HEK293 (cell line): Measurements from ENCODE around the gene ABHD11.

ENCODE experiments used
- KLF1 ChIP-seq: fragments of 450-650 bp; formaldehyde crosslinking; IDR thresholded peaks from 2 replicates; pipeline ENCODE4 v1.5.1; 2016; ENCODE audit warnings: missing biosample characterization, missing genetic modification characterization
- MZF1 ChIP-seq: fragments of 450-650 bp; formaldehyde crosslinking; IDR thresholded peaks from 2 replicates; pipeline ENCODE4 v1.5.1; 2017; ENCODE audit warnings: missing biosample characterization, missing genetic modification characterization, borderline replicate concordance
- SP2 ChIP-seq: fragments of 450-650 bp; formaldehyde crosslinking; IDR thresholded peaks from 2 replicates; pipeline ENCODE4 v1.5.1; 2016; ENCODE audit warnings: missing biosample characterization, missing genetic modification characterization
- ZBTB48 ChIP-seq: fragments of 450-650 bp; formaldehyde crosslinking; IDR thresholded peaks from 2 replicates; pipeline ENCODE4 v1.5.1; 2016; ENCODE audit warnings: missing biosample characterization, missing genetic modification characterization
- ZBTB8A ChIP-seq: fragments of 450-650 bp; formaldehyde crosslinking; IDR thresholded peaks from 2 replicates; pipeline ENCODE4 v1.5.1; 2016; ENCODE audit warnings: missing biosample characterization, missing genetic modification characterization
- ZNF2 ChIP-seq: fragments of 450-650 bp; formaldehyde crosslinking; IDR thresholded peaks from 2 replicates; pipeline ENCODE4 v1.5.1; 2016; ENCODE audit warnings: missing biosample characterization, missing genetic modification characterization
- ZNF248 ChIP-seq: fragments of 450-650 bp; formaldehyde crosslinking; IDR thresholded peaks from 2 replicates; pipeline ENCODE4 v1.5.1; 2017; ENCODE audit warnings: missing biosample characterization, missing genetic modification characterization
- ZNF324 ChIP-seq: fragments of 450-650 bp; formaldehyde crosslinking; IDR thresholded peaks from 2 replicates; pipeline ENCODE4 v1.5.1; 2016; ENCODE audit warnings: missing biosample characterization, missing genetic modification characterization
- ZNF366 ChIP-seq: fragments of 450-650 bp; formaldehyde crosslinking; conservative IDR thresholded peaks from 2 replicates; pipeline ENCODE4 v1.5.1; 2016; ENCODE audit warnings: missing biosample characterization, missing genetic modification characterization
- ZNF558 ChIP-seq: fragments of 450-650 bp; formaldehyde crosslinking; IDR thresholded peaks from 2 replicates; pipeline ENCODE4 v1.5.1; 2016; ENCODE audit warnings: missing biosample characterization, missing genetic modification characterization
- ZNF629 ChIP-seq: fragments of 450-650 bp; formaldehyde crosslinking; IDR thresholded peaks from 2 replicates; pipeline ENCODE4 v1.5.1; 2017; ENCODE audit warnings: missing biosample characterization, missing genetic modification characterization
- ZNF654 ChIP-seq: fragments of 450-650 bp; formaldehyde crosslinking; IDR thresholded peaks from 2 replicates; pipeline ENCODE4 v1.5.1; 2016; ENCODE audit warnings: low read depth, missing biosample characterization, missing genetic modification characterization
- TF ChIP-seq, protein P1 (sequence below): fragments of 450-650 bp; formaldehyde crosslinking; IDR thresholded peaks from 2 replicates; pipeline ENCODE4 v1.5.1; 2016; ENCODE audit warnings: missing biosample characterization, missing genetic modification characterization
- TF ChIP-seq, protein P2 (sequence below): fragments of 450-650 bp; formaldehyde crosslinking; conservative IDR thresholded peaks from 2 replicates; pipeline ENCODE4 v1.5.1; 2016; ENCODE audit warnings: low read depth, missing biosample characterization, missing genetic modification characterization
- TF ChIP-seq, protein P3 (sequence below): IDR thresholded peaks from 2 replicates; pipeline ENCODE4 v1.6.1; 2011; ENCODE audit warnings: mild to moderate bottlenecking, low read depth, low read length, borderline replicate concordance
- TF ChIP-seq, protein P4 (sequence below): fragments of 450-650 bp; formaldehyde crosslinking; IDR thresholded peaks from 2 replicates; pipeline ENCODE4 v1.5.1; 2017; ENCODE audit warnings: missing biosample characterization, missing genetic modification characterization
- TF ChIP-seq, protein P5 (sequence below): fragments of 450-650 bp; IDR thresholded peaks from 2 replicates; pipeline ENCODE4 v1.5.1; 2018; ENCODE audit warnings: missing biosample characterization, missing genetic modification characterization
- TF ChIP-seq, protein P6 (sequence below): fragments of 450-650 bp; formaldehyde crosslinking; IDR thresholded peaks from 2 replicates; pipeline ENCODE4 v1.5.1; 2016; ENCODE audit warnings: missing biosample characterization, missing genetic modification characterization
- TF ChIP-seq, protein P7 (sequence below): fragments of 450-650 bp; formaldehyde crosslinking; IDR thresholded peaks from 2 replicates; pipeline ENCODE4 v1.5.1; 2016; ENCODE audit warnings: missing biosample characterization, missing genetic modification characterization
- TF ChIP-seq, protein P8 (sequence below): fragments of 450-650 bp; formaldehyde crosslinking; IDR thresholded peaks from 2 replicates; pipeline ENCODE4 v1.5.1; 2017; ENCODE audit warnings: missing biosample characterization, missing genetic modification characterization

ABHD11 gene

DNA sequence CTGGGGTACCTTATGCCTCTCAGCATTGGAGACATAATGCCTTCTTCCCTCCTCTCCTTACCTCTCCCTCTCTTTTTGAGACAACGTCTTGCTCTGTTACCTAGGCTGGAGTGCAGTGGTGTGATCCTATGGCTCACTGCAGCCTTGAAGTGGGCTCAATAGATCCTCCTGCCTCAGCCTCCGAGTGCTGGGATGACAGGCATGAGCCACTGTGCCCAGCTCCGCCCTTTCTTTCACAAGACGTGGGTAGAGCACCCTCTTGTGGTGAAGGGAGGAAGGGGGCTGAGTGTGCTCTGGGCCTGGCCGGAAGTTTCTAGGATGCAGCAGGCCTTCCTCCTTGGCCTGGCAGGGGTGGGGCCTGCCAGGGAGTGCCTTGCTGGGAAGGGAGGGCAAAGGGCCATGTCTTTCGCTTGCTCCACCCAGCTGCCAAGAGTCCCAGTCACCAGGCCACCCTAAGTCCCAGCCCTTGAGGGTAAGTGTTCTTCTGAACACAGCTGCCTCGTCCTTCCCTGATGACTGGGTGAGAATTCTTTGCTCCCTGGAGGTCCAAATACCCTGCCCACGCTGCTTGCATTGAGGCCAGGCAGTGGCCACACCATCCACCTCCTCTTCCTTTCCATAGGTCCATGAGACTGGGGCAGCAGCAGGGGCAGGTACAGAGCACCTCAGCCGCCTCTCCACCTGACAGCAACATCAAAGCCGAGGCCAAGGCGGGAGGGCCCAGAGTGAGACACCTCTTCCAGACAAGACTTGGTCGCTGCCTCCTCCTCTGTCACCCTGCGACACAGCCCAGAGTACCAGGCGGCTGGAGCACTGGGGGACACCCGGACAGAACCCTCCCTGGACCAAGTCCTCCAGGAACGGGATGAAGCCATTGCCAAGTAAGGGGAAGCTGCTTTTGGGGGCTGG is 3.7 kb downstream of the ABHD11 start (continued):
- TF ChIP-seq ZNF2 (tag by site-specific recombination) (peak; percentile 74), MZF1 (tag by site-specific recombination) (no peak), ZNF629 (peak; percentile 42; the same call in 1 of the 2 replicates), ZNF324 (0 out of 2 replicates have a peak, but pooled peaks have one; percentile 50), ZNF654 (peak; percentile 85), SP2 (tag by site-specific recombination) (peak; percentile 76), ZBTB8A (tag by site-specific recombination) (peak; percentile 90), ZBTB48 (tag by site-specific recombination) (peak; percentile 43; the same call in 1 of the 2 replicates), ZNF558 (peak; percentile 51; the same call in 1 of the 2 replicates), KLF1 (tag by site-specific recombination) (peak; percentile 82), ZNF248 (tag by site-specific recombination) (no peak), ZNF366 (tag by site-specific recombination) (peak; percentile 63)
- TF ChIP-seq, protein P1, sequence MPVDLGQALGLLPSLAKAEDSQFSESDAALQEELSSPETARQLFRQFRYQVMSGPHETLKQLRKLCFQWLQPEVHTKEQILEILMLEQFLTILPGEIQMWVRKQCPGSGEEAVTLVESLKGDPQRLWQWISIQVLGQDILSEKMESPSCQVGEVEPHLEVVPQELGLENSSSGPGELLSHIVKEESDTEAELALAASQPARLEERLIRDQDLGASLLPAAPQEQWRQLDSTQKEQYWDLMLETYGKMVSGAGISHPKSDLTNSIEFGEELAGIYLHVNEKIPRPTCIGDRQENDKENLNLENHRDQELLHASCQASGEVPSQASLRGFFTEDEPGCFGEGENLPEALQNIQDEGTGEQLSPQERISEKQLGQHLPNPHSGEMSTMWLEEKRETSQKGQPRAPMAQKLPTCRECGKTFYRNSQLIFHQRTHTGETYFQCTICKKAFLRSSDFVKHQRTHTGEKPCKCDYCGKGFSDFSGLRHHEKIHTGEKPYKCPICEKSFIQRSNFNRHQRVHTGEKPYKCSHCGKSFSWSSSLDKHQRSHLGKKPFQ, result 0 out of 2 replicates have a peak, but pooled peaks have one; percentile 36
- TF ChIP-seq, protein P2, sequence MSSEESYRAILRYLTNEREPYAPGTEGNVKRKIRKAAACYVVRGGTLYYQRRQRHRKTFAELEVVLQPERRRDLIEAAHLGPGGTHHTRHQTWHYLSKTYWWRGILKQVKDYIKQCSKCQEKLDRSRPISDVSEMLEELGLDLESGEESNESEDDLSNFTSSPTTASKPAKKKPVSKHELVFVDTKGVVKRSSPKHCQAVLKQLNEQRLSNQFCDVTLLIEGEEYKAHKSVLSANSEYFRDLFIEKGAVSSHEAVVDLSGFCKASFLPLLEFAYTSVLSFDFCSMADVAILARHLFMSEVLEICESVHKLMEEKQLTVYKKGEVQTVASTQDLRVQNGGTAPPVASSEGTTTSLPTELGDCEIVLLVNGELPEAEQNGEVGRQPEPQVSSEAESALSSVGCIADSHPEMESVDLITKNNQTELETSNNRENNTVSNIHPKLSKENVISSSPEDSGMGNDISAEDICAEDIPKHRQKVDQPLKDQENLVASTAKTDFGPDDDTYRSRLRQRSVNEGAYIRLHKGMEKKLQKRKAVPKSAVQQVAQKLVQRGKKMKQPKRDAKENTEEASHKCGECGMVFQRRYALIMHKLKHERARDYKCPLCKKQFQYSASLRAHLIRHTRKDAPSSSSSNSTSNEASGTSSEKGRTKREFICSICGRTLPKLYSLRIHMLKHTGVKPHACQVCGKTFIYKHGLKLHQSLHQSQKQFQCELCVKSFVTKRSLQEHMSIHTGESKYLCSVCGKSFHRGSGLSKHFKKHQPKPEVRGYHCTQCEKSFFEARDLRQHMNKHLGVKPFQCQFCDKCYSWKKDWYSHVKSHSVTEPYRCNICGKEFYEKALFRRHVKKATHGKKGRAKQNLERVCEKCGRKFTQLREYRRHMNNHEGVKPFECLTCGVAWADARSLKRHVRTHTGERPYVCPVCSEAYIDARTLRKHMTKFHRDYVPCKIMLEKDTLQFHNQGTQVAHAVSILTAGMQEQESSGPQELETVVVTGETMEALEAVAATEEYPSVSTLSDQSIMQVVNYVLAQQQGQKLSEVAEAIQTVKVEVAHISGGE, result 0 out of 2 replicates have a peak, but pooled peaks have one; percentile 20
- TF ChIP-seq, protein P3, sequence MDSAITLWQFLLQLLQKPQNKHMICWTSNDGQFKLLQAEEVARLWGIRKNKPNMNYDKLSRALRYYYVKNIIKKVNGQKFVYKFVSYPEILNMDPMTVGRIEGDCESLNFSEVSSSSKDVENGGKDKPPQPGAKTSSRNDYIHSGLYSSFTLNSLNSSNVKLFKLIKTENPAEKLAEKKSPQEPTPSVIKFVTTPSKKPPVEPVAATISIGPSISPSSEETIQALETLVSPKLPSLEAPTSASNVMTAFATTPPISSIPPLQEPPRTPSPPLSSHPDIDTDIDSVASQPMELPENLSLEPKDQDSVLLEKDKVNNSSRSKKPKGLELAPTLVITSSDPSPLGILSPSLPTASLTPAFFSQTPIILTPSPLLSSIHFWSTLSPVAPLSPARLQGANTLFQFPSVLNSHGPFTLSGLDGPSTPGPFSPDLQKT, result 0 out of 2 replicates have a peak, but pooled peaks have one; percentile 49
- TF ChIP-seq, protein P4, sequence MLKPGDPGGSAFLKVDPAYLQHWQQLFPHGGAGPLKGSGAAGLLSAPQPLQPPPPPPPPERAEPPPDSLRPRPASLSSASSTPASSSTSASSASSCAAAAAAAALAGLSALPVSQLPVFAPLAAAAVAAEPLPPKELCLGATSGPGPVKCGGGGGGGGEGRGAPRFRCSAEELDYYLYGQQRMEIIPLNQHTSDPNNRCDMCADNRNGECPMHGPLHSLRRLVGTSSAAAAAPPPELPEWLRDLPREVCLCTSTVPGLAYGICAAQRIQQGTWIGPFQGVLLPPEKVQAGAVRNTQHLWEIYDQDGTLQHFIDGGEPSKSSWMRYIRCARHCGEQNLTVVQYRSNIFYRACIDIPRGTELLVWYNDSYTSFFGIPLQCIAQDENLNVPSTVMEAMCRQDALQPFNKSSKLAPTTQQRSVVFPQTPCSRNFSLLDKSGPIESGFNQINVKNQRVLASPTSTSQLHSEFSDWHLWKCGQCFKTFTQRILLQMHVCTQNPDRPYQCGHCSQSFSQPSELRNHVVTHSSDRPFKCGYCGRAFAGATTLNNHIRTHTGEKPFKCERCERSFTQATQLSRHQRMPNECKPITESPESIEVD, result no peak
- TF ChIP-seq, protein P5, sequence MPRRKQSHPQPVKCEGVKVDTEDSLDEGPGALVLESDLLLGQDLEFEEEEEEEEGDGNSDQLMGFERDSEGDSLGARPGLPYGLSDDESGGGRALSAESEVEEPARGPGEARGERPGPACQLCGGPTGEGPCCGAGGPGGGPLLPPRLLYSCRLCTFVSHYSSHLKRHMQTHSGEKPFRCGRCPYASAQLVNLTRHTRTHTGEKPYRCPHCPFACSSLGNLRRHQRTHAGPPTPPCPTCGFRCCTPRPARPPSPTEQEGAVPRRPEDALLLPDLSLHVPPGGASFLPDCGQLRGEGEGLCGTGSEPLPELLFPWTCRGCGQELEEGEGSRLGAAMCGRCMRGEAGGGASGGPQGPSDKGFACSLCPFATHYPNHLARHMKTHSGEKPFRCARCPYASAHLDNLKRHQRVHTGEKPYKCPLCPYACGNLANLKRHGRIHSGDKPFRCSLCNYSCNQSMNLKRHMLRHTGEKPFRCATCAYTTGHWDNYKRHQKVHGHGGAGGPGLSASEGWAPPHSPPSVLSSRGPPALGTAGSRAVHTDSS (tag by site-specific recombination), result peak; percentile 60; the same call in 1 of the 2 replicates
- TF ChIP-seq, protein P6, sequence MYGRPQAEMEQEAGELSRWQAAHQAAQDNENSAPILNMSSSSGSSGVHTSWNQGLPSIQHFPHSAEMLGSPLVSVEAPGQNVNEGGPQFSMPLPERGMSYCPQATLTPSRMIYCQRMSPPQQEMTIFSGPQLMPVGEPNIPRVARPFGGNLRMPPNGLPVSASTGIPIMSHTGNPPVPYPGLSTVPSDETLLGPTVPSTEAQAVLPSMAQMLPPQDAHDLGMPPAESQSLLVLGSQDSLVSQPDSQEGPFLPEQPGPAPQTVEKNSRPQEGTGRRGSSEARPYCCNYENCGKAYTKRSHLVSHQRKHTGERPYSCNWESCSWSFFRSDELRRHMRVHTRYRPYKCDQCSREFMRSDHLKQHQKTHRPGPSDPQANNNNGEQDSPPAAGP (tag by site-specific recombination), result peak; percentile 77; the same call in 1 of the 2 replicates
- TF ChIP-seq, protein P7, sequence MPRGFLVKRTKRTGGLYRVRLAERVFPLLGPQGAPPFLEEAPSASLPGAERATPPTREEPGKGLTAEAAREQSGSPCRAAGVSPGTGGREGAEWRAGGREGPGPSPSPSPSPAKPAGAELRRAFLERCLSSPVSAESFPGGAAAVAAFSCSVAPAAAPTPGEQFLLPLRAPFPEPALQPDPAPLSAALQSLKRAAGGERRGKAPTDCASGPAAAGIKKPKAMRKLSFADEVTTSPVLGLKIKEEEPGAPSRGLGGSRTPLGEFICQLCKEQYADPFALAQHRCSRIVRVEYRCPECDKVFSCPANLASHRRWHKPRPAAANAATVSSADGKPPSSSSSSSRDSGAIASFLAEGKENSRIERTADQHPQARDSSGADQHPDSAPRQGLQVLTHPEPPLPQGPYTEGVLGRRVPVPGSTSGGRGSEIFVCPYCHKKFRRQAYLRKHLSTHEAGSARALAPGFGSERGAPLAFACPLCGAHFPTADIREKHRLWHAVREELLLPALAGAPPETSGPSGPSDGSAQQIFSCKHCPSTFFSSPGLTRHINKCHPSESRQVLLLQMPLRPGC (tag by site-specific recombination), result no peak
- TF ChIP-seq, protein P8, sequence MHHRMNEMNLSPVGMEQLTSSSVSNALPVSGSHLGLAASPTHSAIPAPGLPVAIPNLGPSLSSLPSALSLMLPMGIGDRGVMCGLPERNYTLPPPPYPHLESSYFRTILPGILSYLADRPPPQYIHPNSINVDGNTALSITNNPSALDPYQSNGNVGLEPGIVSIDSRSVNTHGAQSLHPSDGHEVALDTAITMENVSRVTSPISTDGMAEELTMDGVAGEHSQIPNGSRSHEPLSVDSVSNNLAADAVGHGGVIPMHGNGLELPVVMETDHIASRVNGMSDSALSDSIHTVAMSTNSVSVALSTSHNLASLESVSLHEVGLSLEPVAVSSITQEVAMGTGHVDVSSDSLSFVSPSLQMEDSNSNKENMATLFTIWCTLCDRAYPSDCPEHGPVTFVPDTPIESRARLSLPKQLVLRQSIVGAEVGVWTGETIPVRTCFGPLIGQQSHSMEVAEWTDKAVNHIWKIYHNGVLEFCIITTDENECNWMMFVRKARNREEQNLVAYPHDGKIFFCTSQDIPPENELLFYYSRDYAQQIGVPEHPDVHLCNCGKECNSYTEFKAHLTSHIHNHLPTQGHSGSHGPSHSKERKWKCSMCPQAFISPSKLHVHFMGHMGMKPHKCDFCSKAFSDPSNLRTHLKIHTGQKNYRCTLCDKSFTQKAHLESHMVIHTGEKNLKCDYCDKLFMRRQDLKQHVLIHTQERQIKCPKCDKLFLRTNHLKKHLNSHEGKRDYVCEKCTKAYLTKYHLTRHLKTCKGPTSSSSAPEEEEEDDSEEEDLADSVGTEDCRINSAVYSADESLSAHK, result peak; percentile 81
